Thoracic aorta (tissue), 2 donors: ENCODE results near the gene SSC5D. TPM values are rescaled to one million over a fixed set of nuclear protein-coding genes. Genes with fewer than 3 reads are reported as not detected.
"Not testable (repeated sequence)": the region's sequence is repeated elsewhere in the genome, so short reads cannot be mapped to it uniquely, and the experiment has no call there.

Experiments used
- ATAC-seq: fragments of 150-250 bp; one replicate; pipeline ENCODE4 v1.8.0; 2017; ENCODE audit warnings: low read depth; ENCODE audit not compliant: insufficient number of reproducible peaks, low FRiP score
- DNase-seq: peaks from one replicate; pipeline ENCODE4 v3.0.0-alpha.2; 2020; ENCODE audit warnings: low spot score
- H3K27ac ChIP-seq, 2 donors: fragments of 200-600 bp; sonication (generic); 1 replicate in 1 of 2; 2 replicates in 1 of 2; pipeline ENCODE4 v1.5.1; 2016; ENCODE audit warnings: mild to moderate bottlenecking in 2 of 2, moderate library complexity in 2 of 2
- H3K27me3 ChIP-seq: fragments of 200-600 bp; sonication (generic); replicated peaks from 2 replicates; pipeline ENCODE4 v1.6.0; 2016; ENCODE audit warnings: mild to moderate bottlenecking; ENCODE audit not compliant: insufficient read depth
- H3K36me3 ChIP-seq: fragments of 200-600 bp; sonication (generic); one replicate; pipeline ENCODE4 v1.5.1; 2016
- H3K4me1 ChIP-seq, 2 donors: fragments of 200-600 bp; sonication (generic); 1 replicate in 1 of 2; 2 replicates in 1 of 2; pipeline versions ENCODE4 v1.5.1 to v1.6.0; 2016; ENCODE audit warnings: low read depth in 2 of 2, mild to moderate bottlenecking in 1 of 2; ENCODE audit not compliant: control insufficient read depth in 1 of 2
- H3K4me3 ChIP-seq: fragments of 200-600 bp; sonication (generic); 2 replicates; pipeline ENCODE4 v1.5.1; 2016; ENCODE audit warnings: mild to moderate bottlenecking
- H3K9me3 ChIP-seq: fragments of 200-600 bp; sonication (generic); 2 replicates; pipeline ENCODE4 v1.5.1; 2016
- total RNA-seq, 2 donors: library from RNA; depleted of rRNA; stranded (reverse); fragments of >200 nt; gene quantifications; one replicate each; pipeline versions ENCODE4 v1.1.0 to v1.2.3, GENCODE V29; 2016
- TF ChIP-seq, protein P1 (sequence below): fragments of 200-600 bp; sonication (generic); IDR thresholded peaks from one replicate; pipeline ENCODE4 v1.5.1; 2019; ENCODE audit warnings: antibody characterized with exemption

The SSC5D gene
- total RNA-seq, 2 donors from 2014 or later, result 4.3 to 58.3 TPM

DNA sequence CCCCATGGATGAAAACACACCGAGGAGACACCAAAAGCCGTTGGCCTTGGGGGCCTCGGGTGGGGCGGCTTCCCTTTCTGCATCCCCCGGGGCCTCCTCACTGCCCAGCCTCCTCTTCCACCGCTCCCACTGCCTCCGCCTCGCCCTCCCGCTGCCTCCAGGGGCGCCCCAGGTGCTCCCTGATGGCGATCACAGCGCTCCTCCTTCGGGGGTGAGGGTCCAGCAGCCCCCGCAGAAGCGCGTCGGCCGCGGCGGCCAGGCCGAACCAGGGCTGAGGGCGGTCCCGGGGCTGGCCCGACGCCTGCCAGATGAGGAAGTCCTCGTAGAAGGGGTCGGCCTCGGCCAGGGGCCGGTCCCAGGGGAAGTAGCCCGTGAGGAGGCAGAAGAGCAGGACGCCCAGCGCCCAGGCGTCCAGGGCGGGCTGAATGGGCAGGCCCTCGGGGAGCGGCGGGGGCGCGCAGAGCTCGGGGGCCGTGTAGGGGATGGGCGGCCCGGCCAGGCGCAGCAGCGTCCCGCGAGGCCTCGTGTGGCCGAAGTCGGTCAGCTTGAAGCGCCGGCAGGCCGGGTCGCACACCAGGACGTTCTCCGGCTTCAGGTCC, 41.5 kb downstream of the SSC5D start:
- DNase-seq, result no peak
- no peak overlapping the region for H3K4me3 ChIP-seq
- TF ChIP-seq, protein P1, sequence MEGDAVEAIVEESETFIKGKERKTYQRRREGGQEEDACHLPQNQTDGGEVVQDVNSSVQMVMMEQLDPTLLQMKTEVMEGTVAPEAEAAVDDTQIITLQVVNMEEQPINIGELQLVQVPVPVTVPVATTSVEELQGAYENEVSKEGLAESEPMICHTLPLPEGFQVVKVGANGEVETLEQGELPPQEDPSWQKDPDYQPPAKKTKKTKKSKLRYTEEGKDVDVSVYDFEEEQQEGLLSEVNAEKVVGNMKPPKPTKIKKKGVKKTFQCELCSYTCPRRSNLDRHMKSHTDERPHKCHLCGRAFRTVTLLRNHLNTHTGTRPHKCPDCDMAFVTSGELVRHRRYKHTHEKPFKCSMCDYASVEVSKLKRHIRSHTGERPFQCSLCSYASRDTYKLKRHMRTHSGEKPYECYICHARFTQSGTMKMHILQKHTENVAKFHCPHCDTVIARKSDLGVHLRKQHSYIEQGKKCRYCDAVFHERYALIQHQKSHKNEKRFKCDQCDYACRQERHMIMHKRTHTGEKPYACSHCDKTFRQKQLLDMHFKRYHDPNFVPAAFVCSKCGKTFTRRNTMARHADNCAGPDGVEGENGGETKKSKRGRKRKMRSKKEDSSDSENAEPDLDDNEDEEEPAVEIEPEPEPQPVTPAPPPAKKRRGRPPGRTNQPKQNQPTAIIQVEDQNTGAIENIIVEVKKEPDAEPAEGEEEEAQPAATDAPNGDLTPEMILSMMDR, result no peak
- H3K4me1 ChIP-seq, result no peaks in the 10 kb centered on the region
- H3K27me3 ChIP-seq, result no peaks in the 10 kb centered on the region
- H3K27ac ChIP-seq, result no peak overlapping the region
- no peak for ATAC-seq
- H3K36me3 ChIP-seq, result no peaks in the 10 kb centered on the region
- no peaks in the 10 kb centered on the region for H3K9me3 ChIP-seq

DNA sequence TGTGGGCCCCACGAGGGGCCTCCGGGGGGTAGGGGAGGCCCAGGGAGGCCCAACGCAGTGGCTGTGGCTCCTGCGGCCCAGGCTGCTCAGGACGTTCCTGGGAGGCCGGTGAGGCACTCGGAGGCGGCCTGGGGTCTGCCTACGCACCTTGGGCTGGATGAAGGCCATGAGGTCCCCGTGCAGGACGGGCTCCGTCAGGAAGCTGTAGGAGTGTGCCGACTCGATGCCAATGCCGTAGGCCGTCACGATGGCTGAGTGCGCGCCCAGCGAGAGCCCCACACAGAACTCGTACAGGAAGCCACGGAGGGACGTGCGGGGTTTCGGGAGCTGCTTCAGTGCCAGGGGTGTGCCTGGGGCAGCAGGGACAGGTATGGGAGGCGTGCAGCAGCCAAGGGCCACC, 42.8 kb downstream of the SSC5D start:
- Histone ChIP-seq H3K36me3 (no peaks in the 10 kb centered on the region), H3K9me3 (no peaks in the 10 kb centered on the region), H3K4me1 (no peaks in the 10 kb centered on the region), H3K27ac (no peak overlapping the region), H3K4me3 (no peak overlapping the region), H3K27me3 (no peaks in the 10 kb centered on the region)
- TF ChIP-seq, protein P1, result no peak
- DNase-seq (no peak), ATAC-seq (no peak)

DNA sequence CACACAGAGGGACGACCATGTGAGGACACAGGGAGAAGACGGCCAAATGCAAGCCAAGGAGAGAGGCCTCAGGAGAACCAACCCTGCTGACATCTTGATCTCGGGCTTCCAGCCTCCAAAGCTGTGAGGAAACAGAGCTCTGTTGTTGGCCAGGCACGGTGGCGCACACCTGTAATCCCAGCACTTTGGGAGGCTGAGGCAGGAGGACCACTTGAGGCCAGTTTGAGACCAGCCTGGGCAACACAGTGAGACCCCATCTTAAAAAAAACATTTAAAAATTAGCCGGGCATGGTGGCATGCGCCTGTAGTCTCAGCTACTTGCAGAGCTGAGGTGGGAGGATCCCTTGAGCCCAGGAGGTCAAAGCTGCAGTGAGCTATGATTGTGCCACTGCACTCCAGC, 46.0 kb downstream of the SSC5D start:
- DNase-seq, H3K4me3 ChIP-seq: not testable (repeated sequence)

DNA sequence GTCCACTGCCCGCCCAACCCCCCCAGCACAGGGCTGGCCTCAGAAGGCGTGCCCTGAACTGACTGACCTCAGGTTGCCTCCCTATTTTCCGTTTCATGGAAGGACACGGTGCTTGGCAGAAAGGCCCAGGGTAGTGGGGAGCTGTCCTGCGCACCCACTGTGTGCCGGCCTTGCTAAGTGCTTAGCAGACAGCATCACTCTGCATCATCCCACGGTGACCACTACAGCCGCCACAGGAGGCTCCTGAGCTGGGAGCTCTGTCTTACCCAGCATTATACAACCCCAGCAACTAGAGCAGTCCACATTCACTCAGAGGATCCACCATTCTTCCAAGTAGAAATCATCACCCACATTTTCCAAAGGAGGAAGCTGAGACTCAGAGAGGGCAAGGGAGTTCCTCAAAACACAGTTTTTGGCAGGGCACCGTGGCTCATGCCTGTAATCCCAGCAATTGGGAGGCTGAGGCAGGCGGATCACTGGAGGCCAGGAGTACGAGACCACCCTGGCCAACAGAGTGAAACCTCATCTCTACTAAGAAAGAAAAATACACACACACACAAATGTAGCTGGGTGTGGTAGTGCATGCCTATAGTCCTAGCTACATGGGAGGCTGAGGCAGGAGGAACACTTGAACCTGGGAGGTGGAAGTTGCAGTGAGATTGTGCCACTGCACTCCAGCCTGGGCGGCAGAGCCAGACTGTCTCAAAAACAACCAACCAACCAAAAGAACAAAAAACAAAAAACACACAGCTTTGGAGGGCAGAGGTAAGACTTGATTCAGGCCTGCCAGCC, 47.1 kb downstream of the SSC5D start:
- Histone ChIP-seq H3K9me3 (no peaks in the 10 kb centered on the region), H3K27me3 (no peaks in the 10 kb centered on the region), H3K27ac (no peak overlapping the region), H3K36me3 (no peaks in the 10 kb centered on the region), H3K4me1 (no peaks in the 10 kb centered on the region), H3K4me3 (no peak overlapping the region)
- DNase-seq, result no peak
- TF ChIP-seq, protein P1, result no peak
- ATAC-seq, result no peak

More for the DNA sequence above, 46.0 kb downstream of the SSC5D start:
- H3K27ac ChIP-seq, H3K27me3 ChIP-seq, H3K9me3 ChIP-seq, ATAC-seq, H3K36me3 ChIP-seq, H3K4me1 ChIP-seq: not testable (repeated sequence)

DNA sequence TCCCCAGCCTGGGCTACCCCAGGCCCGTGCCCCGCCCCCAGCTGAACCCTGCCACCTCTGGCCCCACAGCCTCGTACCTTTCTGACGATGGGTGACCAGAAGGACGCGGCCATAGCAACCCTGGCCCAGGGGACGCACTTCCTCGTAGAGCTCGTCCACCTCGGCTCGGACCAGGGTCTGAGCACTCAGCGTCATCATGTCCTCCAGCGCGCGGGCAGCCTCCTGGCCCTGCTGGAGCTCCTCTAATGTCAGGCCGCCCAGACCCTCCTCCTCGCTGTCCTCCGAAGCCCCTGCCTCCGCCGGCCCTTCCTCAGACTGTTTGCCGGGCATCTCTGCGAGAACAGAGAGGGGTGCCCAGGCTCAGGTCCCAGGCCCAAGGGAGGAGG, 47.7 kb downstream of the SSC5D start:
- TF ChIP-seq, protein P1, result no peak
- ATAC-seq, result no peak

More for the DNA sequence above, 47.7 kb downstream of the SSC5D start:
- H3K4me3 ChIP-seq, result no peak overlapping the region
- no peaks in the 10 kb centered on the region for H3K36me3 ChIP-seq
- no peak for DNase-seq
- H3K27ac ChIP-seq, result no peak overlapping the region
- H3K9me3 ChIP-seq, result no peaks in the 10 kb centered on the region
- H3K27me3 ChIP-seq, result no peaks in the 10 kb centered on the region
- H3K4me1 ChIP-seq, result no peaks in the 10 kb centered on the region
